ENCODE data around the gene NR4A3. TPM values are rescaled to one million over a fixed set of nuclear protein-coding genes. Genes with fewer than 3 reads are reported as not detected.

The NR4A3 gene
- total RNA-seq, 4 donors from 2014 or later: 1.8 to 34.0 (median 3.8) TPM

- in situ Hi-C loops (cut with MboI; ENCODE audit: low sequenced_read_pairs in 4 of 4) (loop anchor here in 3 of 4 donors (25.0 kb wide), 3 partner anchors 391 to 634 kb away; partner anchors contain the start of genes ALG2 (in 1 of the 3) and SEC61B (in 1 of the 3)), intact Hi-C loops (cut with DNase I; ENCODE audit: low total_unique reads) (loop anchor here (1.0 to 10.0 kb wide), 8 partner anchors 276 to 1714 kb away; partner anchors contain the start of genes ERP44, INVS, MSANTD3 and RNF20)
- ATAC-seq (peak; percentile 51 to 56), DNase-seq (peak; percentile 80 to 87)
- peak overlapping the region; percentile 72 to 88 (median 84) for H3K4me3 ChIP-seq
- H3K4me1 ChIP-seq: peaks cover 8 to 24% of the 10 kb centered on the region in 2 donors
- H3K27ac ChIP-seq: peak overlapping the region; percentile 95 to 100 (median 99)
- H3K27me3 ChIP-seq: peaks cover 0 to 6% (median 5%) of the 10 kb centered on the region in 3 donors
- no peaks in the 10 kb centered on the region for H3K9me3 ChIP-seq
- no peaks in the 10 kb centered on the region for H3K36me3 ChIP-seq
- no peak for TF ChIP-seq CTCF (IDR thresholded peaks at IDR 0.05 in 4 of 5, conservative IDR thresholded peaks at IDR 0.05 in 1 of 5)
- no peak for TF ChIP-seq POLR2A (IDR thresholded peaks at IDR 0.05)
These were observed 845 bp upstream of the NR4A3 start for GRCh38 chr9:99820685-99821395.

- Histone ChIP-seq H3K27ac (peak overlapping the region; percentile 95 to 100 (median 99)), H3K4me3 (peak overlapping the region; percentile 72 to 88 (median 84)), H3K9me3 (no peaks in the 10 kb centered on the region), H3K36me3 (no peaks in the 10 kb centered on the region), H3K4me1 (peaks cover 8 to 24% of the 10 kb centered on the region in 2 donors), H3K27me3 (peaks cover 0 to 10% (median 6%) of the 10 kb centered on the region in 3 donors)
- DNase-seq: peak; percentile 24 to 34
- no peak for TF ChIP-seq POLR2A (IDR thresholded peaks at IDR 0.05)
- TF ChIP-seq CTCF (IDR thresholded peaks at IDR 0.05 in 4 of 5, conservative IDR thresholded peaks at IDR 0.05 in 1 of 5): no peak
- in situ Hi-C loops (cut with MboI; ENCODE audit: low sequenced_read_pairs in 4 of 4) (loop anchor here in 3 of 4 donors (25.0 kb wide), 3 partner anchors 390 to 635 kb away; partner anchors contain the start of genes ALG2 (in 1 of the 3) and SEC61B (in 1 of the 3)), intact Hi-C loops (cut with DNase I; ENCODE audit: low total_unique reads) (loop anchor here (5.0 to 10.0 kb wide), 5 partner anchors 275 to 1713 kb away; partner anchors contain the start of genes ERP44, INVS, MSANTD3 and RNF20)
- peak in 1 of 2 donors; percentile 0 for ATAC-seq
These were observed 572 bp downstream of the NR4A3 start for GRCh38 chr9:99822109-99822805.

- Histone ChIP-seq H3K4me1 (peaks cover 8 to 20% of the 10 kb centered on the region in 2 donors), H3K27me3 (peaks cover 0 to 10% (median 6%) of the 10 kb centered on the region in 3 donors), H3K27ac (peak overlapping the region; percentile 95 to 100 (median 99)), H3K4me3 (peak overlapping the region; percentile 72 to 88 (median 84)), H3K9me3 (no peaks in the 10 kb centered on the region), H3K36me3 (no peaks in the 10 kb centered on the region)
- in situ Hi-C loops (cut with MboI; ENCODE audit: low sequenced_read_pairs in 4 of 4): loop anchor here in 3 of 4 donors (25.0 kb wide), 3 partner anchors 389 to 636 kb away; partner anchors contain the start of genes ALG2 (in 1 of the 3) and SEC61B (in 1 of the 3)
- DNase-seq: no peak
- no peak for ATAC-seq
- intact Hi-C loops (cut with DNase I; ENCODE audit: low total_unique reads): loop anchor here (5.0 to 10.0 kb wide), 5 partner anchors 274 to 1712 kb away; partner anchors contain the start of genes ERP44, INVS, MSANTD3 and RNF20
- no peak for TF ChIP-seq POLR2A (IDR thresholded peaks at IDR 0.05)
- no peak for TF ChIP-seq CTCF (IDR thresholded peaks at IDR 0.05 in 4 of 5, conservative IDR thresholded peaks at IDR 0.05 in 1 of 5)
These were observed 1.3 kb downstream of the NR4A3 start for GRCh38 chr9:99822806-99823591.

Data from gastrocnemius medialis (tissue), 4 donors.